ENCODE data around the gene DOCK10.

DNA sequence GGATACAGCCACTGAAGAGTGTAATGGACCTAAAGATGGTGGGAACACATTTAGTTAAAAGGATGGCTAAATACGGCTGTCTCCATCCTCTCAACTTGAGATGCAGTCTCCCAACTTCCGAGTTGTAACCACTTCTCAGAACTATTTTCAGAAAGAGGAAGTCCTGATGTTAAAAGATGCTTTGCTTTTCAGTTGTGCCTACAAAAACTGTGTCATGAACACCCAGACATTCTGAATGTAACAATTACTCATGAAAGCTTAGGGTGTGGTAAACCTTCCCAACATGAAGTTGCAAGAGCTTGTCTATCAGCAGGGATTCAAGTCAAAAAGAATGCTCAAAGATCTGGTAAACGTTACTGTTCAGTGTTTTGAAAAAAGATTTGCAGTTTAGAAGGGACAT lies 147.9 kb downstream of the DOCK10 start:
- TF ChIP-seq NFE2L1 (CRISPR knock-in tag; IDR thresholded peaks at IDR 0.05) (no peak), CBFB (CRISPR knock-in tag; IDR thresholded peaks at IDR 0.05; ENCODE audit: low read depth) (no peak), RELA (CRISPR knock-in tag; IDR thresholded peaks at IDR 0.05; ENCODE audit: borderline replicate concordance) (no peak), EMX1 (CRISPR knock-in tag; IDR thresholded peaks at IDR 0.05) (no peak), TEAD1 (CRISPR knock-in tag; IDR thresholded peaks at IDR 0.05) (no peak), ESRRA (CRISPR knock-in tag; IDR thresholded peaks at IDR 0.05; ENCODE audit: borderline replicate concordance) (no peak), NR3C1 (CRISPR knock-in tag; conservative IDR thresholded peaks at IDR 0.05; ENCODE audit: low read depth) (no peak), JAZF1 (CRISPR knock-in tag; IDR thresholded peaks at IDR 0.05) (no peak), FOXJ3 (CRISPR knock-in tag; IDR thresholded peaks at IDR 0.05; ENCODE audit: borderline replicate concordance) (no peak), ZBTB21 (CRISPR knock-in tag; IDR thresholded peaks at IDR 0.05; ENCODE audit: borderline replicate concordance) (no peak)
- TF ChIP-seq, protein P1, sequence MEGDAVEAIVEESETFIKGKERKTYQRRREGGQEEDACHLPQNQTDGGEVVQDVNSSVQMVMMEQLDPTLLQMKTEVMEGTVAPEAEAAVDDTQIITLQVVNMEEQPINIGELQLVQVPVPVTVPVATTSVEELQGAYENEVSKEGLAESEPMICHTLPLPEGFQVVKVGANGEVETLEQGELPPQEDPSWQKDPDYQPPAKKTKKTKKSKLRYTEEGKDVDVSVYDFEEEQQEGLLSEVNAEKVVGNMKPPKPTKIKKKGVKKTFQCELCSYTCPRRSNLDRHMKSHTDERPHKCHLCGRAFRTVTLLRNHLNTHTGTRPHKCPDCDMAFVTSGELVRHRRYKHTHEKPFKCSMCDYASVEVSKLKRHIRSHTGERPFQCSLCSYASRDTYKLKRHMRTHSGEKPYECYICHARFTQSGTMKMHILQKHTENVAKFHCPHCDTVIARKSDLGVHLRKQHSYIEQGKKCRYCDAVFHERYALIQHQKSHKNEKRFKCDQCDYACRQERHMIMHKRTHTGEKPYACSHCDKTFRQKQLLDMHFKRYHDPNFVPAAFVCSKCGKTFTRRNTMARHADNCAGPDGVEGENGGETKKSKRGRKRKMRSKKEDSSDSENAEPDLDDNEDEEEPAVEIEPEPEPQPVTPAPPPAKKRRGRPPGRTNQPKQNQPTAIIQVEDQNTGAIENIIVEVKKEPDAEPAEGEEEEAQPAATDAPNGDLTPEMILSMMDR (IDR thresholded peaks at IDR 0.05), result no peak
- TF ChIP-seq, protein P2, sequence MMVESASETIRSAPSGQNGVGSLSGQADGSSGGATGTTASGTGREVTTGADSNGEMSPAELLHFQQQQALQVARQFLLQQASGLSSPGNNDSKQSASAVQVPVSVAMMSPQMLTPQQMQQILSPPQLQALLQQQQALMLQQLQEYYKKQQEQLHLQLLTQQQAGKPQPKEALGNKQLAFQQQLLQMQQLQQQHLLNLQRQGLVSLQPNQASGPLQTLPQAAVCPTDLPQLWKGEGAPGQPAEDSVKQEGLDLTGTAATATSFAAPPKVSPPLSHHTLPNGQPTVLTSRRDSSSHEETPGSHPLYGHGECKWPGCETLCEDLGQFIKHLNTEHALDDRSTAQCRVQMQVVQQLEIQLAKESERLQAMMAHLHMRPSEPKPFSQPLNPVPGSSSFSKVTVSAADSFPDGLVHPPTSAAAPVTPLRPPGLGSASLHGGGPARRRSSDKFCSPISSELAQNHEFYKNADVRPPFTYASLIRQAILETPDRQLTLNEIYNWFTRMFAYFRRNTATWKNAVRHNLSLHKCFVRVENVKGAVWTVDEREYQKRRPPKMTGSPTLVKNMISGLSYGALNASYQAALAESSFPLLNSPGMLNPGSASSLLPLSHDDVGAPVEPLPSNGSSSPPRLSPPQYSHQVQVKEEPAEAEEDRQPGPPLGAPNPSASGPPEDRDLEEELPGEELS (CRISPR knock-in tag; IDR thresholded peaks at IDR 0.05), result no peak
- TF ChIP-seq, protein P3, sequence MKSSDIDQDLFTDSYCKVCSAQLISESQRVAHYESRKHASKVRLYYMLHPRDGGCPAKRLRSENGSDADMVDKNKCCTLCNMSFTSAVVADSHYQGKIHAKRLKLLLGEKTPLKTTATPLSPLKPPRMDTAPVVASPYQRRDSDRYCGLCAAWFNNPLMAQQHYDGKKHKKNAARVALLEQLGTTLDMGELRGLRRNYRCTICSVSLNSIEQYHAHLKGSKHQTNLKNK (CRISPR knock-in tag; IDR thresholded peaks at IDR 0.05), result no peak
- TF ChIP-seq, protein P4, sequence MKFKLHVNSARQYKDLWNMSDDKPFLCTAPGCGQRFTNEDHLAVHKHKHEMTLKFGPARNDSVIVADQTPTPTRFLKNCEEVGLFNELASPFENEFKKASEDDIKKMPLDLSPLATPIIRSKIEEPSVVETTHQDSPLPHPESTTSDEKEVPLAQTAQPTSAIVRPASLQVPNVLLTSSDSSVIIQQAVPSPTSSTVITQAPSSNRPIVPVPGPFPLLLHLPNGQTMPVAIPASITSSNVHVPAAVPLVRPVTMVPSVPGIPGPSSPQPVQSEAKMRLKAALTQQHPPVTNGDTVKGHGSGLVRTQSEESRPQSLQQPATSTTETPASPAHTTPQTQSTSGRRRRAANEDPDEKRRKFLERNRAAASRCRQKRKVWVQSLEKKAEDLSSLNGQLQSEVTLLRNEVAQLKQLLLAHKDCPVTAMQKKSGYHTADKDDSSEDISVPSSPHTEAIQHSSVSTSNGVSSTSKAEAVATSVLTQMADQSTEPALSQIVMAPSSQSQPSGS (CRISPR knock-in tag; IDR thresholded peaks at IDR 0.05; ENCODE audit: borderline replicate concordance, low read depth), result no peak
